BE2C (cell line): ENCODE measurements around the gene AXIN1.

Source experiments
- DNase-seq: peaks from one replicate; pipeline ENCODE4 v3.0.0-alpha.2; 2020
- H3K27me3 ChIP-seq: fragments of 250-450 bp; sonication (Bioruptor Pico); 2 replicates; pipeline ENCODE4 v1.5.1; 2020; ENCODE audit warnings: mild to moderate bottlenecking
- H3K36me3 ChIP-seq: fragments of 250-450 bp; sonication (Bioruptor Pico); 2 replicates; pipeline ENCODE4 v1.5.1; 2020; ENCODE audit warnings: mild to moderate bottlenecking
- H3K4me1 ChIP-seq: fragments of 250-450 bp; sonication (Bioruptor Pico); 2 replicates; pipeline ENCODE4 v1.5.1; 2020
- H3K4me3 ChIP-seq: 2 replicates; pipeline ENCODE4 v1.5.1; 2011; ENCODE audit warnings: low read depth, low read length
- H3K9me3 ChIP-seq: fragments of 250-450 bp; sonication (Bioruptor Pico); 2 replicates; pipeline ENCODE4 v1.5.1; 2020
- CTCF ChIP-seq: IDR thresholded peaks from 2 replicates; pipeline ENCODE4 v1.5.1; 2012; ENCODE audit warnings: mild to moderate bottlenecking, low read depth, low read length

AXIN1 gene

GRCh38 chr16:303760-304505 is 48.6 kb downstream of the AXIN1 start:
- peak; percentile 22; the same call in 1 of the 2 replicates for TF ChIP-seq CTCF
- no peaks in the 10 kb centered on the region for H3K27me3 ChIP-seq
- H3K4me3 ChIP-seq: no peak overlapping the region
- no peaks in the 10 kb centered on the region for H3K9me3 ChIP-seq
- H3K4me1 ChIP-seq: no peaks in the 10 kb centered on the region
- no peaks in the 10 kb centered on the region; the same call in 1 of the 2 replicates for H3K36me3 ChIP-seq
- DNase-seq: no peak

DNA sequence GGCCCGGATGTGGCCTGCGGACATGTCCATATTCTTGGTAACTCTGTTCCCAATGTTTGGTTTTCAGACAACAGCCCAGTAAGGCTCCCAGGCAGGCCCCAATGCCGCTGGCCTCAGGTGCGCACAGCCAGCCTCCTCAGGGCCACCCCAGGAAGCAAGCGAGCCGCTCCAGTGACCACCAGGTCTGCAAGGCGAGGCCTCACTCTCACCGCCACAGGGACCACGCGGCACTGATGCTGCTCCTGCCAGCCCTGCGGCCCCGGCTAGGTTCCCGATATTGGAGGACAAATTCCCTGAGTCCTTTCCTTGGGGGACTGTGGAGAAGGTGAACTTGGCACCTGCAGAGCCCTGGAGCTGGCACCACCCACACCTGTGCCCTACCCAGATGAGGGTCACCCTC is 50.6 kb downstream of the AXIN1 start:
- Histone ChIP-seq H3K4me3 (no peak overlapping the region), H3K9me3 (no peaks in the 10 kb centered on the region), H3K4me1 (no peaks in the 10 kb centered on the region), H3K27me3 (no peaks in the 10 kb centered on the region), H3K36me3 (no peaks in the 10 kb centered on the region; the same call in 1 of the 2 replicates)
- TF ChIP-seq CTCF: no peak
- DNase-seq: no peak

- H3K27me3 ChIP-seq: no peaks in the 10 kb centered on the region
- DNase-seq: no peak
- no peaks in the 10 kb centered on the region; the same call in 1 of the 2 replicates for H3K36me3 ChIP-seq
- H3K9me3 ChIP-seq: no peaks in the 10 kb centered on the region
- H3K4me3 ChIP-seq: no peak overlapping the region
- TF ChIP-seq CTCF: no peak
- H3K4me1 ChIP-seq: no peaks in the 10 kb centered on the region
Observed at GRCh38 chr16:301235-301634, 51.3 kb downstream of the AXIN1 start.

DNA sequence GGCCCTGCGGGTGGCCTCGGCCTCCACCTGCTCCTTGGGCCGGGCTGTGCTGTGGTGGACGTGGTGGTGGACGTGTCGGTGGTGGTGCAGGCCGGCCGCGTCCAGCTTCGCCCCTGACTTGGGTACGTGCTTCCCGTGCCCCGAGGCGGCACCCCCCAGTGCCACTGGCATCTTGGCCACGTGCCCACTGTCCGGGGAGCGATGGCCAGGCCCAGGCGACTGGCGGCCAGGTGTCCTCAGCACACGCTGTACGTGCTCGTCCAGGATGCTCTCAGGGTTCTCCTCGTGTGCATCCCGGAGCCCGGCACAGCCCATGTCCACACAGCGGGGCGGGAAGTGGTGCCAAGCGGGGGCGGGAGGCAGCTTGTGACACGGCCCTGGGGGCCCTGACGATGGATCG is 54.7 kb downstream of the AXIN1 start:
- Histone ChIP-seq H3K27me3 (no peaks in the 10 kb centered on the region), H3K4me3 (no peak overlapping the region), H3K4me1 (no peaks in the 10 kb centered on the region), H3K9me3 (no peaks in the 10 kb centered on the region), H3K36me3 (no peaks in the 10 kb centered on the region; the same call in 1 of the 2 replicates)
- no peak for TF ChIP-seq CTCF
- no peak for DNase-seq

DNA sequence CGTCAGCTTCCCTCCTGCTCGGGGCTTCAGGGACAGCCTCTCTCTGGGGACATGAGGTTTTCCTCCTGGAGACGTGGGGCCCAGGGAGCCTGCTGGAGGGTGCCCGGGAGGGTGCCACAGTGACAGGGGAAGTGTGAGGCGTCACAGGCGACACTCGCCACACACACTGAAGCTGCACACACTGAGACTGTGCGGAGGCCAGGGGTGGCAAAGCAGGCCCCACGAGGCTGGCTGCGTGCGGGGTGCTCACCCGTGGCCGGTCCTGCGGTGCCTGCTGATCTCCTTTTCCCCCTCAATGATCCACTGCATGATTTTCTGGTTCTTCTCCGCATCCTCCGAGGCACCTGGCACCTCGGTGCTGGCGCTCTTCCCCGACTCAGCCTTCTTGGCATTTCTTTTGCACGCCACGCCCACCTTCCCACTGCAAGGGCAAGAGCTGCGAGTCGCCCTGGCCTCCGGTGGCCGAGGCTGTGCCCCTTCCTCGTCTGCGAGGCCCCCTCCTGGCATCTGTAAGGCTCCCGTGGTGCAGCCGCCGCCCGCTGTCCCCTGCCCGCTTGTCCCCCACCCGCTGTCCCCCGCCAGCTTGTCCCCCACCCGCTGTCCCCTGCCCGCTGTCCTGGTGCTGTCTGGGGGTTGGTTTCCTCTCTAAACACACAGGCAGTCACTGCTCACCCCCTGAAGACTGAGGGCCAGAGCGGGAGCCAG is 55.6 kb downstream of the AXIN1 start:
- Histone ChIP-seq H3K4me3 (no peak overlapping the region), H3K36me3 (no peaks in the 10 kb centered on the region; the same call in none of the 2 replicates), H3K9me3 (no peaks in the 10 kb centered on the region), H3K4me1 (no peaks in the 10 kb centered on the region), H3K27me3 (no peaks in the 10 kb centered on the region)
- no peak for TF ChIP-seq CTCF
- no peak for DNase-seq

DNA sequence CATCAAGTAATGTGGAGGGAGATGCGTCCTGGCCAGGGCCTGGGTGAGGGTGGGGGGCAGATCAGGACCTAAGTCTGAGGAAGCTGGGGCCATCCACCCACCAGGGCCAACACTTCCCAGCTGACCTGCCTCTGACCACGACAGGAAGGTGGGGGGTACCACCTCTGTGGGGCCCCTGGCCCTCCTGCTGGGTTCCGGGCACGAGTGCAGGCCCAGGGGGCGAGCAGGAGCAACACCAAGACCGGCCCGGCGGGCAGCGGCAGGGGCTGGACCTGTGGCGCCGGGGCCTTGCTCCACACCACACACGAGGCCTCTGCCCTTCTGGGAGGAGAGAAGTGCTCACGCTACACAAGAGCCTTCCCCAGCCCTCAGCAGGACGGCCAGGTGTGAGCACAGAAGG is 56.2 kb downstream of the AXIN1 start:
- no peak for DNase-seq
- no peaks in the 10 kb centered on the region for H3K9me3 ChIP-seq
- no peaks in the 10 kb centered on the region; the same call in none of the 2 replicates for H3K36me3 ChIP-seq
- no peaks in the 10 kb centered on the region for H3K4me1 ChIP-seq
- TF ChIP-seq CTCF: no peak
- no peaks in the 10 kb centered on the region for H3K27me3 ChIP-seq
- no peak overlapping the region for H3K4me3 ChIP-seq
